HG03196 (cell line): ENCODE results near the gene ABHD11.
A peak's percentile ranks its signal among the peaks of the same experiment; 100 is the strongest.
"Not testable (repeated sequence)": the region's sequence is repeated elsewhere in the genome, so short reads cannot be mapped to it uniquely, and the experiment has no call there.

Experiments
- ATAC-seq: cut with Tn5 transposase; IDR thresholded peaks from one replicate; pipeline ENCODE4 v1.9.1; 2021; ENCODE audit not compliant: unreplicated experiment

ABHD11 gene

GRCh38 chr7:73746378-73746777 is 7.8 kb upstream of the ABHD11 start:
- no peak for ATAC-seq

- ATAC-seq: no peak
These were observed 4.4 kb upstream of the ABHD11 start for GRCh38 chr7:73742753-73743641.

- no peak for ATAC-seq
These were observed 3.7 kb upstream of the ABHD11 start for GRCh38 chr7:73742338-73742752.

DNA sequence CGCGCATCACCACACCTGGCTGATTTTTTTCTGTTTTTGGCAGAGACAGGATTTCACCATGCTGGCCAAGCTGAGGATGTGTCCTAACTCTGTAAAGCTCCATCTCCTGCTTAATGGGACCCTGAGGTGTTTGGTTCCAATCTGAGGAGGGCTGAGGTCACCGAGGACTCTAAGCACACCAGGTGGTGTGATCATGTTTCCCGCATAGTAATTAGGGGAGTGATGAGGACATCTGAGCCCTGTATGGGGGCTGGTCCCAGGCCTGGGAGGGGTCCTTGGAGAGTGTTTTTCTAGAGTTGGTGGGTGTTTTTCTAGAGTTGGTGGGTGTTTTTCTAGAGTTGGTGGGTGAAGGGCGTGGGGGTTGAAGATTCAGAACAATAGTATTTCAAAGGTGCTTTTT is 3.0 kb upstream of the ABHD11 start:
- no peak for ATAC-seq

DNA sequence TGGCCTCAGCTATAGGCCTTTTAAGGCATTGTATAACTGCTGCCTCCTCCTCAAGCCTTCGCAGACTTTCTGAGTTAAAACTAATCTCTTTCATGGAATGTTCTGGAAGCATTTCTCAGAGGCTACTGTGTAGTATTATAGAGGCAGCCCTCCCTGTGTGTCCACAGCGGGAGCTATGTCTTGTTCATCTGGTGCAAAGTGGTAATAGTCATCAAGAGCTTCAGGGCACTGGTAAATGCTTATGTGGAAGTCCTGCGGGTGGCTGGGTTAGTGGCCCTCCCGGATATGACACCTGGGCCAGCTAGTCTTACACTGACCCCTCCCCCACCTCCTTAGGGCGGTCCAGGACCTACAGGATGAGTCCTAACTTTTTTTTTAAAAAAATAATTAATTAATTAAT is 2.2 kb upstream of the ABHD11 start:
- ATAC-seq: no peak

GRCh38 chr7:73740212-73740611 is 1.6 kb upstream of the ABHD11 start:
- no peak for ATAC-seq

DNA sequence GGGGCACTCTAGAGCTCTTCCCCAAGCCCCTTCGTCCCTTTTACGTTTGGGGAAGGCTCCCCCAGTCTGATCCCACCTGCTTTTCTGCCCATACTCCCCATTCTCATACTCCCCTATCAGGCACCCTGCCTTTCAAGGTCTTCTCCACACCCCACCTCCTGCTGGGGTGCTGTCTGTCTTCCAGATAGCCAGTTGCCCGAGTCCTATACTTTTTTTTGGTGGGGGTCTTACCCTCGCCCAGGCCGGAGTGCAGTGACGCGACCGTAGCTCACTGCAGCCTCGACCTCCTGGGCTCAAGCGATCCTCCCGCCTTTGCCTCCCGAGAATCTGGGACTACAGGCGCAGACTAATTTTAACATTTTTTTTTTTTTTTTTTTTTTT is 775 bp upstream of the ABHD11 start:
- ATAC-seq: no peak

DNA sequence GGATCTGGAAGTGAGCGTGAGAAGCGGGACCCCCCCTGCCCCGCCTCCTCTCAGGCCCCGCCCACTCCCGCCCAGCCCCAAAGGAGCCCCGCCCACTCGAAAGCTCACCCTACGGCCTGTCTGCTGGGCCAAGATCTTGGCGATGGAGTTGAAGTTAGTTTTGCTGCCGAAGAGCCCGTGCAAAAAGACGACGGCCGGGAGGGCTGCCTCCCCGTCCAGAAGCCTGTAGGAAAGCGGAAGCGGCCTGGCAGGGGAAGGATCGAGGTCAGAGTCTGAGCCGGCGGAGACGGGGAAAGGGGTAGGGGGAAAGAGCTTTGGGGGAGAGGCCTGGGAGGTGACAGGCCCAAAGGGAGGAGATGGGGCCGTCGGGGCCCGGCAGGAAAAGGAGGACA is 386 bp downstream of the ABHD11 start:
- peak; percentile 9 for ATAC-seq

DNA sequence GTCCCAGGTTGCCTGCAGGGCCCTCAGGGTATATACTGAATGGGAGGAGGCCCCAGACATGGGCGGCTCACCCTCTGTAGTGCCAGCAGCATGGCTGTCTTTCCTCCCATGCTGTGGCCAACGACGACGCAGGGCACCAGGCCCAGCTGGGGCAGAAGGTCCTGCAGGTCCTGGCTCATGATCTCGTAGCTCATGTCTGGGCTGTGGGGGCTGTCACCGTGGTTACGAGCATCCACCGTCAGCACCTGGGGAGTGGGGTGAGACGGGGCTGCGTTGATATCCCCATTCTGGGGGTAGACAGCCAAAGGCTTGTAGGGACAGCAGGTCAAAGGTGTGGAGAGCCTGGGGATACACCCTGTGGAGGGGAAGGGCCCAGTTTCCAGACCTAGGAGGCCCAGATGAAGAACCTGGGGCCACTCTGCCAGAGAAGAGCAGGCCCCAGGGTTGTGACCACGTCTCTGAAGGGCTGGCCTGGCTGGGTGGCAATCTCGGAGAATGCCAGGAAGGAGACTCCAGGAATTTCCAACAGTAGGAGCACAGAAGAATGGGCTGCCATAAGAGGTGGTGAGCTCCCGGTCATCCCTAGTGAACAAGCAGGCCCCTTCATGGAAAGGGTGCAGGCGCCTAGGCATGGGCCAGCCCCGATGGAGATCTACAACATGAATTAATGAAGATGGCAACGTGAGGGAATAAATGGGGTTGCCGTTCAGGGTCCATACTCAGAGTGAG is 947 bp downstream of the ABHD11 start:
- no peak for ATAC-seq

DNA sequence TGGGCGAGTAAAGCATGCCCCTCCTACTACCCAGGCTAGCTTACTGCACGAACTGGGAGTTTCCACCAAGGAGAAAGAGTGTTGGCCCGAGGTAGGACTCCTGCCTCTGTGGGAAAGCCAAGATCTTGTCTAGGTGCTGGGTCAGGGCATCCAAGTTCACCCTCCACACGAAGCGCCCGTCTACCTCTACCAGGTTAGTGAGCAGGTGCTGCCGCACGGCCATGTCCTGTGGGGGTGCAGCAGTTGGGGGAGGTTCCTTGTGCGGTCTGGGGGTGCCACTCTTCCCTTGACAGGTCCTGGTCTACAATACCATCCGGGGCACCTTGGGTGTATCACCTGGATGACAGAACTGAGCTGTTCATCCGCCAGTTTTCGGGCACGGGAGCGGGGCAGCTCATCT is 1.7 kb downstream of the ABHD11 start:
- ATAC-seq: no peak

GRCh38 chr7:73735528-73735905 is 3.1 kb downstream of the ABHD11 start:
- no peak for ATAC-seq

DNA sequence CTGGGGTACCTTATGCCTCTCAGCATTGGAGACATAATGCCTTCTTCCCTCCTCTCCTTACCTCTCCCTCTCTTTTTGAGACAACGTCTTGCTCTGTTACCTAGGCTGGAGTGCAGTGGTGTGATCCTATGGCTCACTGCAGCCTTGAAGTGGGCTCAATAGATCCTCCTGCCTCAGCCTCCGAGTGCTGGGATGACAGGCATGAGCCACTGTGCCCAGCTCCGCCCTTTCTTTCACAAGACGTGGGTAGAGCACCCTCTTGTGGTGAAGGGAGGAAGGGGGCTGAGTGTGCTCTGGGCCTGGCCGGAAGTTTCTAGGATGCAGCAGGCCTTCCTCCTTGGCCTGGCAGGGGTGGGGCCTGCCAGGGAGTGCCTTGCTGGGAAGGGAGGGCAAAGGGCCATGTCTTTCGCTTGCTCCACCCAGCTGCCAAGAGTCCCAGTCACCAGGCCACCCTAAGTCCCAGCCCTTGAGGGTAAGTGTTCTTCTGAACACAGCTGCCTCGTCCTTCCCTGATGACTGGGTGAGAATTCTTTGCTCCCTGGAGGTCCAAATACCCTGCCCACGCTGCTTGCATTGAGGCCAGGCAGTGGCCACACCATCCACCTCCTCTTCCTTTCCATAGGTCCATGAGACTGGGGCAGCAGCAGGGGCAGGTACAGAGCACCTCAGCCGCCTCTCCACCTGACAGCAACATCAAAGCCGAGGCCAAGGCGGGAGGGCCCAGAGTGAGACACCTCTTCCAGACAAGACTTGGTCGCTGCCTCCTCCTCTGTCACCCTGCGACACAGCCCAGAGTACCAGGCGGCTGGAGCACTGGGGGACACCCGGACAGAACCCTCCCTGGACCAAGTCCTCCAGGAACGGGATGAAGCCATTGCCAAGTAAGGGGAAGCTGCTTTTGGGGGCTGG is 3.7 kb downstream of the ABHD11 start:
- peak; percentile 39 for ATAC-seq

- ATAC-seq: no peak
These were observed 6.2 kb downstream of the ABHD11 start for GRCh38 chr7:73732397-73732796.

DNA sequence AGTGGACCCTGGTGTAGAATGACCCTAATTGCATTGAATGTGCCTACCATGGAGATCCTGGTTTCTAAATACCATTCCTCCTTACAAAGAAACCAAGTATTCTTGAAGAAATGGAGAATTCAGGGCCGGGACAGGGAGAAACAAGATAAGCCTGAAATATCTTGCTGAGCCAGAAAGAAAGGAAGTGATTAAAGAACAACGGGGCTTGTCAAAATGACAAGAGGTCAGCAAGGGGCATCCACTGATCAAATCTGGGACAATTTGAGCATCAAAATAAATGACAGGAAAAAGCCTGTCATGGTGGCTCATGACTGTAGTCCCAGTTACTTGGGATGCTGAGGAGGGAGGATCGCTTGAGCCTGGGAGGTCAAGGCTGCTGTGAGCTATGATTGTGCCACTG is 8.1 kb downstream of the ABHD11 start:
- ATAC-seq: no peak

GRCh38 chr7:73728551-73728950 is 10.1 kb downstream of the ABHD11 start:
- no peak for ATAC-seq

DNA sequence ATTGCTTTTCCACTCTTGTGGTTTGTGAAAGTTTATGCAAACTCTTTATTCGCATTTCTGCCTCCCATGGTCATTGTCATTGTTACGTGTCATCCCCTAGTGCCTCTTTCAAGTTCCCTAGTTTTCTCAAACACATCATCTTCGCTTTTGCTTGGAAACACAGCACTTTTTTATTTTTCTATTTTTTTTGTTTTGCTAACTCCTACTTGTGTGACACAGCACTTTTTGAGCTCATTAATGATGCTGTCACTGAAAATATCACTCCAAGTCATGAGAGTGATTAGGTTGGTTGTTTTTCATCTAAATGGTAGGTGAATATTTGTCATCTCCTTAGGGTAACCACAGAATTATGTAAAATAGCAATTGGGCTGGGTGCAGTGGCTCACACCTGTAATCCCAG is 10.7 kb downstream of the ABHD11 start:
- no peak for ATAC-seq

DNA sequence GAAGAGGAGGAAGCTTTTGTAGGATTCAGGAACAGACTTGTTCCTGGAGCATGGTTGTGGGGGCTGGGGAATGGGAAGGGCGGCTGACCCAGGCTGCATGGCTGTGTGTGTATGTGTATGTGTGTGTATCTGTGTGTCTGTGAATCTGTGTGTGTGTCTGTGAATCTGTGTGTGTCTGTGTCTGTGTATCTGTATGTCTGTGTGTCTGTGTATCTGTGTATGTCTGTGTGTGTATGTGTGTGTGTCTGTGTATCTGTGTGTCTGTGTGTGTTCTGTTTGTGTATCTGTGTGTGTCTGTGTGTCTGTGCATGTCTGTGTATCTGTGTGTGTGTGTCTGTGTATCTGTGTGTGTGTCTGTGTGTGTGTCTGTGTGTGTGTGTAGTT is 12.5 kb downstream of the ABHD11 start:
- ATAC-seq: no peak

DNA sequence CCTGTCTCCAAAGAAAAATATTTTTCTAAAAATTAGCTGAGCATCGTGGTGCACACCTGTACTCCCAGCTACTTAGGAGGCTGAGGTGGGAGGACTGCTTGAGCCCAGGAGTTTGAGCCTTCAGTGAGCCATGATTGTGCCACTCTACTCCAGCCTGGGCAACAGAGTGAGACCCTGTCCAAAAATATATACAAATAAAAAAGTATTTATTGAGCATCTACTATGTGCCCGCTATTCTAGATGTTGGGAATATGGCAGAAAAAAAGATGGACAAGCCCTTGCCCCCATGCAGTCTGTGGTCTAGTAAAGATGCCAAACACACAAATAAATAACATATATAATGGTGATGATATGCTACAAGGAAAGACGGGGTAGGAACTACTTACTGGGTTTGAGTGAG is 14.8 kb downstream of the ABHD11 start:
- no peak for ATAC-seq

- ATAC-seq: no peak
These were observed 15.8 kb downstream of the ABHD11 start for GRCh38 chr7:73722785-73723184.

DNA sequence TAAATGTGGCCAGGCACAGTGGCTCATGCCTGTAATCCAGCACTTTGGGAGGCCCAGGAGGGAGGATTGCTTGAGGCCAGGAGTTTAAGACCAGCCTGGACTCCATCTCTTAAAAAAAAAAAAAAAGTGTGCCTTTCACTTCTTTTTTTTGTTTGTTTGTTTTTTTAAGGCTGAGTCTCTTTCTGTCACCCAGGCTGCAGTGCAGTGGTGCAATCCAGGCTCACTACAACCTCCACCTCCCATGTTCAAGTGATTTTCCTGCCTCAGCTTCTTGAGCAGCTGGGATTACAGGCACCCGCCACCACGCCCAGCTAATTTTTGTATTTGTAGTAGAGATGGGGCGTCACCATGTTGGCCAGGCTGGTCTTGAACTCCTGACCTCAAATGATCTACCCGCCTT is 16.4 kb downstream of the ABHD11 start:
- ATAC-seq: not testable (repeated sequence)

- ATAC-seq: no peak
These were observed 17.2 kb downstream of the ABHD11 start for GRCh38 chr7:73721377-73721817.
